Measurements from ENCODE around the gene RANBP10. TPM values are rescaled to one million over a fixed set of nuclear protein-coding genes. Genes with fewer than 3 reads are reported as not detected.

RANBP10 gene
- total and polyA plus RNA-seq, 2 of the 8 experiments (the other 6 are each of a cell fraction or from before 2014, with no cell fraction given) = 14.2 to 16.8 TPM

GRCh38 chr16:67846320-67847063, 40.1 kb upstream of the RANBP10 start, which contains the start of gene NUTF2 (continued):
- TF ChIP-seq CHD7 (IDR thresholded peaks at IDR 0.05; ENCODE audit: insufficient replicate concordance, low read length) (no peak), JUN (IDR thresholded peaks at IDR 0.05; ENCODE audit: low read depth, low read length) (no peak), SRF (IDR thresholded peaks at IDR 0.05; ENCODE audit: low read depth, low read length) (no peak), CHD1 (IDR thresholded peaks at IDR 0.05; ENCODE audit: low read depth, low read length) (no peak), E2F6 (IDR thresholded peaks at IDR 0.05) (no peak; the same call in 1 of the 2 replicates), SP4 (IDR thresholded peaks at IDR 0.05; ENCODE audit: low read length) (peak; percentile 76; the same call in 1 of the 2 replicates), RBBP5 (IDR thresholded peaks at IDR 0.05; ENCODE audit: borderline replicate concordance, low read depth, low read length) (no peak; the same call in 1 of the 2 replicates), KDM4A (IDR thresholded peaks at IDR 0.05; ENCODE audit: low read depth, low read length, severe bottlenecking) (no peak), BRCA1 (IDR thresholded peaks at IDR 0.05; ENCODE audit: low read depth, low read length) (no peak), CBX8 (IDR thresholded peaks at IDR 0.05; ENCODE audit: borderline replicate concordance, low read depth, low read length) (no peak)
